K562 (cell line): ENCODE results near the gene LARP7. TPM values are rescaled to one million over a fixed set of nuclear protein-coding genes. Genes with fewer than 3 reads are reported as not detected.

Source experiments
- ARID1B ChIP-seq: fragments of 450-650 bp; IDR thresholded peaks from 2 replicates; pipeline ENCODE4 v1.6.1; 2016; ENCODE audit warnings: antibody characterized with exemption, mild to moderate bottlenecking, inconsistent platforms
- BHLHE40 ChIP-seq: IDR thresholded peaks from 2 replicates; pipeline ENCODE4 v1.6.1; 2011; ENCODE audit warnings: low read length, improper control_type of control experiment
- FOXM1 ChIP-seq, 2 experiments: fragments of 450-650 bp in 1 of 2; sonication (generic) in 1 of 2; formaldehyde crosslinking in 1 of 2; IDR thresholded peaks; 2 replicates each; pipeline versions ENCODE4 v1.6.1 to v1.9.0; 2017 to 2022; ENCODE audit warnings: low read depth in 2 of 2, mild to moderate bottlenecking in 2 of 2, missing genetic modification reagents in 1 of 2, moderate library complexity in 1 of 2
- GTF2E2 ChIP-seq: fragments of 200-800 bp; sonication (Bioruptor generic); IDR thresholded peaks from 2 replicates; pipeline ENCODE4 v1.6.1; 2016; ENCODE audit warnings: missing genetic modification characterization, missing compliant biosample characterization
- HIVEP1 ChIP-seq: fragments of 250-450 bp; sonication (Bioruptor Pico); IDR thresholded peaks from 2 replicates; pipeline ENCODE4 v1.4.0; 2020; ENCODE audit warnings: mild to moderate bottlenecking
- HSF4 ChIP-seq: fragments of 250-450 bp; sonication (Bioruptor Pico); IDR thresholded peaks from 2 replicates; pipeline ENCODE4 v2.1.2; 2022; ENCODE audit warnings: mild to moderate bottlenecking, moderate library complexity, borderline replicate concordance
- MEF2D ChIP-seq: conservative IDR thresholded peaks from 2 replicates; pipeline ENCODE4 v1.6.1; 2016; ENCODE audit warnings: low read depth, missing genetic modification characterization, missing compliant biosample characterization
- MGA ChIP-seq: fragments of 450-650 bp; IDR thresholded peaks from 2 replicates; pipeline ENCODE4 v1.6.1; 2016; ENCODE audit warnings: mild to moderate bottlenecking, moderate library complexity
- POLR2B ChIP-seq: fragments of 450-650 bp; IDR thresholded peaks from 2 replicates; pipeline ENCODE4 v1.6.1; 2018; ENCODE audit warnings: low read depth; ENCODE audit not compliant: partially characterized antibody
- RCOR1 ChIP-seq, 2 experiments: IDR thresholded peaks; 2 replicates each; pipeline ENCODE4 v1.6.1; 2012; ENCODE audit warnings: low read depth in 2 of 2, low read length in 2 of 2, borderline replicate concordance in 1 of 2, improper control_type of control experiment in 1 of 2
- SAFB ChIP-seq: fragments of 200-400 bp; formaldehyde crosslinking; IDR thresholded peaks from 2 replicates; pipeline ENCODE4 v1.6.1; 2017; ENCODE audit warnings: low read depth, low read length, borderline replicate concordance
- ZNF174 ChIP-seq: fragments of 250-450 bp; sonication (Bioruptor Pico); IDR thresholded peaks from 2 replicates; pipeline ENCODE4 v1.4.0; 2020; ENCODE audit warnings: mild to moderate bottlenecking
- ZNF77 ChIP-seq: fragments of 250-450 bp; sonication (Bioruptor Pico); IDR thresholded peaks from 2 replicates; pipeline ENCODE4 v1.5.0; 2020
- ZNF778 ChIP-seq: fragments of 450-650 bp; formaldehyde crosslinking; IDR thresholded peaks from 2 replicates; pipeline ENCODE4 v1.4.0; 2020; ENCODE audit warnings: mild to moderate bottlenecking, moderate library complexity
- polyA plus RNA-seq, 8 experiments: library from polyadenylated mRNA; depleted of rRNA in 4 of 8; stranded (reverse) in 5 of 8; unstranded in 3 of 8; fragments of >200 nt; fragmentation: Nextera tagmentation in 2 of 8; fragmentation: Illumina TruSeq in 1 of 8; extraction: Ambion mirVana in 2 of 8; extraction: Trizol in 1 of 8; gene quantifications; 2 replicates each; pipeline versions ENCODE4 v1.2.1 to v1.2.3, GENCODE V29; 2011 to 2014; ENCODE audit warnings: inconsistent platforms in 1 of 8, missing spikeins in 1 of 8
- total RNA-seq, 7 experiments: library from RNA; depleted of rRNA in 6 of 7; stranded (reverse); fragments of >200 nt in 6 of 7; fragmentation: Illumina TruSeq in 2 of 7; extraction: Trizol in 2 of 7; gene quantifications; 2 replicates each; pipeline versions ENCODE4 v1.2.1 to v1.2.3, GENCODE V29; 2011 to 2021; ENCODE audit warnings: low replicate concordance in 1 of 7
- TF ChIP-seq, protein P1 (sequence below): fragments of 250-450 bp; sonication (Bioruptor Pico); IDR thresholded peaks from 2 replicates; pipeline ENCODE4 v1.8.0; 2022; ENCODE audit warnings: moderate library complexity, mild to moderate bottlenecking, inconsistent platforms

LARP7 gene
- total and polyA plus RNA-seq, 9 of the 15 experiments (the other 6 are each of a cell fraction or from before 2014, with no cell fraction given) = 30.1 to 76.9 (median 56.0) TPM

GRCh38 chr4:112636688-112637551 lies at the start of gene LARP7, which contains the start of gene ZGRF1 (continued):
- TF ChIP-seq RCOR1 (IDR thresholded peaks at IDR 0.05; ENCODE audit: borderline replicate concordance in 1 of 2, low read depth in 2 of 2, low read length in 2 of 2) (0 out of 4 replicates have a peak, but pooled peaks of 1 of the 2 experiments have one; percentile 13), ARID1B (no peak; the same call in 1 of the 2 replicates), SAFB (no peak), HSF4 (CRISPR knock-in tag) (no peak), ZNF174 (CRISPR knock-in tag) (no peak), MEF2D (tag) (no peak), POLR2B (peak; percentile 60), ZNF778 (no peak), HIVEP1 (CRISPR knock-in tag) (no peak), BHLHE40 (peak; percentile 24; the same call in 1 of the 2 replicates), MGA (0 out of 2 replicates have a peak, but pooled peaks have one; percentile 38), FOXM1 (IDR thresholded peaks at IDR 0.05; ENCODE audit: low read depth) (peak; percentile 82), FOXM1 (CRISPR knock-in tag; IDR thresholded peaks at IDR 0.05; ENCODE audit: low read depth) (no peak), GTF2E2 (tag) (no peak), ZNF77 (CRISPR knock-in tag) (no peak)
- TF ChIP-seq, protein P1, sequence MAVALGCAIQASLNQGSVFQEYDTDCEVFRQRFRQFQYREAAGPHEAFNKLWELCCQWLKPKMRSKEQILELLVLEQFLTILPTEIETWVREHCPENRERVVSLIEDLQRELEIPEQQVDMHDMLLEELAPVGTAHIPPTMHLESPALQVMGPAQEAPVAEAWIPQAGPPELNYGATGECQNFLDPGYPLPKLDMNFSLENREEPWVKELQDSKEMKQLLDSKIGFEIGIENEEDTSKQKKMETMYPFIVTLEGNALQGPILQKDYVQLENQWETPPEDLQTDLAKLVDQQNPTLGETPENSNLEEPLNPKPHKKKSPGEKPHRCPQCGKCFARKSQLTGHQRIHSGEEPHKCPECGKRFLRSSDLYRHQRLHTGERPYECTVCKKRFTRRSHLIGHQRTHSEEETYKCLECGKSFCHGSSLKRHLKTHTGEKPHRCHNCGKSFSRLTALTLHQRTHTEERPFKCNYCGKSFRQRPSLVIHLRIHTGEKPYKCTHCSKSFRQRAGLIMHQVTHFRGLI = no peak
